Measurements from ENCODE around the gene PRKRA.
"Not testable (repeated sequence)": the region's sequence is repeated elsewhere in the genome, so short reads cannot be mapped to it uniquely, and the experiment has no call there.

PRKRA gene

DNA sequence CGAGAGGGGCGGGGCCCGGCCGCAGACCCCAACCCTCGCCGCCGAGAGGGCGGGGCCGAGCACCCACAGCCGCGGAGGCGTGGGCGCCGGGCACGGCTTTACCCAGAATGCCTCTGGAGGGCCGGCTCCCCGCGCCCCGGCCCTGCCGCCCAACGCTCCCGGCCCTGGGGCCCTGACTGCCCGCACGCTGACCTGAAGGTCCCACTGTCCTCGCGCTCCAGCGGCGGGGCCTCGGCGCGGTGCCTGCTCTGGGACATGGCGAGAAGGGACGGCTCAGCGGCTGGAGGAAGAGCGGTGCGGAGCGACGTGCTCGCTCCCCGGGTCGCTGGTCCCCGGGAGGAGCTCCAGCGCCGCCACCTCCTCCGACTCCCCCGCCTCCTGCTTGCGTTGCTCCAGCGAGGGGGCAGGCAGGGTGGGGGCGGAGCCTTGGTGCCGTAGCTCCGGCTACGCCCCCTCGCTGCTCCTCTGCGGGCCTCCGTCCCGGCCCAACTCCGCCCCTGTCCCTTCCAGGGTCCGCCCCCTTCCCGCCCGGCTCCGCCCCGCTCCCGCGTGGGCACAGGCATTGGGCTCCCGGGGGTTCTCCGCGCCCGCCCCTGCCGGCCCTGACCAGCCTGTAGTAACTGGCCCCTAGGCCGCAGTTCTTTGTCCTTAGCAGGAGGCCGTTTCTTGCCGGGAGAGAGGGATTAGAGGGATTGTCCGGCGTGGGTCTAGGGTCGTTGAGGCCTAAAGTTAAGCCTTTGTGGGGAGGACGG lies at the start of gene PRKRA, which contains the start of gene PJVK:
Gene PRKRA, minus strand, starts transcription at position 402 of the 752 bp plus-strand sequence. Its CDS starts 145 bp downstream, at position 257.
Gene PJVK, plus strand, starts transcription at position 605 of the 752 bp plus-strand sequence. CDS start 2,032 bp downstream, outside the sequence.
- DNase-seq = peak; percentile 95

DNA sequence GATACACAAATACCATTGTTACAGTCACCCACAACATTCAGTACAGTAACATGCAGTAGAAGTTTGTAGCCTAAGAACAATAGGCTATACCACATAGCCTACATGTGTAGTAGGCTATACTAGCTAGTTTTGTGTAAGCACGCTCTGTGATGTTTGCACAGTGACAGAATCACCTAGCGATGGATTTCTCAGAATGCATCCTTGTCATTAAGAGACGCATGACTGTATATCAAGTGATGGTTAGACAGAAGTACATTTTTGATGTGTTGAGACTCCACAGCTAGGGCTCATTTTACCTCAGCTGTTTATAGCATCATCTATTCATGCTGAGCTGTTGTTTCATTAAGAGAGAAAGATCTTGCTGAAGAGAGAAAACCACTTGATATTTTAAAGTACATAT lies 48.7 kb upstream of the PRKRA start:
- DNase-seq = no peak

DNA sequence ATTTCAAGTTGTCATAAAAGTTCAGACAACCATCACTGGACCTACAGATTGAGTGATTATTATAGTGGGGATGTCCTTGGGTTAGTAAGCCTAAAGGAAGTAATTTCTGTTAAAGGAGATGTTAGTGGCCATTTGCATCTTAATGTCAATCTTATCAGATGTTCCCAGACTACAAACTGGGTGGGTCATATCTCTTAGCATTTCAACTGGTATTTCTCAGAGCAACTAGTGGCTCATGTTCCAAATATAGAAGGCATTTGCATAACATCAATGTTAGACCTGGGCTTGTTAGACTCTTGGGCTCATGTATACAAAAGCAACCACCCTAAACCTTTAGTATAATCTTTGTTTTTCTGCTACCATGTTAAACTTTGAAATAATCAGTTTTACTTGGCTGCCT lies 47.2 kb upstream of the PRKRA start:
- no peak for DNase-seq

DNA sequence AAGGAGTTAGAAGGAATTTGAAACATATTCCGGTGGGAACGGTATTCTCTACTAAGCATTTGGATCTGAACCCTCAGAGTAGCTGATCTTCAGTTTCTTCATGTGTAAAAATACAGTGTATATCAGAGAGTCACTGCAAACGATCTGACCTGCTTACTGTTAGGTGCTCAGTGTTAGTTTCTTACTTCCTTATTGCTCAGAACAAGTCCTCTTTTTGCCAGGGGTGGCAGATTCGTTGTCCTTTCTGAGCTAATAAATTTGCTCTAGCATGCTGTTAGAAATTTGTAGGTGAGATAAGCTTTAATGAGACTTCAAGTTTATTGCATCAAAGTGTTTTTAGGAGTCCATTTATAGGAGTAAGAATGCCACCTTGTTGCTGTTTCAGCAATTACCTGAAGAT lies 45.1 kb upstream of the PRKRA start:
- DNase-seq = no peak

DNA sequence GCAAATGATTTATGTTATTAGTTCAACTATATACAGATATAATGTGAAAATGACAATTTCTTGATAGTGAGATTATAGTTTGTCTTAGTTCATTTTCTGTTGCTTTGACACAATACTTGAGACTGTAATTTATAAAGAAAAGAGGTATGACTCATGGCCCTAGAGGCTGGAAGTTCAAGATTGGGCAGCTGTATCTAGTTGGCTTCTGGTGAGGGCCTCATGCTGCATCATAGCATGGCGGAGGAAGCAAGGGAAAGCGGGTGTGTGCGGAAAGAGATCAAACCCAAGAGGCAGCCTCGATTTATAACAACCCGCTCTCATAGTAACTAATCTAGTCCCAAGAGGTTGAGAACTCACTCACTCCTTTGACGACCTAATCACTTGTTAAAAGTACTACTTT lies 40.6 kb upstream of the PRKRA start:
- DNase-seq = no peak

DNA sequence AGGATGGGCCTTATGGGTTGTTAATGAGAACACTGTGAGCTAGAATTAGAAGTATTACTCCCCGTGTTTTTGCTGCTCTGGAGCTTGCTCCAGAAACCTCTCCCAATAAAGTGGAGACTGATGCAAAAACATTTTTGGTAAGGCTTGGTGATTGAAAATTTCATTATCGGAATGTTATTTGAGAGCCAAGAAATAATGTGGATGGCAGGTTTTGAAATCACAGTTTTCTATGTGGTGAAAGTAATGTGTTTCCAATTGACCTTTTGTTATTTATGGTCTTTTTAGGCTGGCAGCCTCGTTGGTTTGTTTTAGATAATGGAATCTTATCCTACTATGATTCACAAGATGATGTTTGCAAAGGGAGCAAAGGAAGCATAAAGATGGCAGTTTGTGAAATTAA lies 34.4 kb upstream of the PRKRA start:
- DNase-seq = no peak

DNA sequence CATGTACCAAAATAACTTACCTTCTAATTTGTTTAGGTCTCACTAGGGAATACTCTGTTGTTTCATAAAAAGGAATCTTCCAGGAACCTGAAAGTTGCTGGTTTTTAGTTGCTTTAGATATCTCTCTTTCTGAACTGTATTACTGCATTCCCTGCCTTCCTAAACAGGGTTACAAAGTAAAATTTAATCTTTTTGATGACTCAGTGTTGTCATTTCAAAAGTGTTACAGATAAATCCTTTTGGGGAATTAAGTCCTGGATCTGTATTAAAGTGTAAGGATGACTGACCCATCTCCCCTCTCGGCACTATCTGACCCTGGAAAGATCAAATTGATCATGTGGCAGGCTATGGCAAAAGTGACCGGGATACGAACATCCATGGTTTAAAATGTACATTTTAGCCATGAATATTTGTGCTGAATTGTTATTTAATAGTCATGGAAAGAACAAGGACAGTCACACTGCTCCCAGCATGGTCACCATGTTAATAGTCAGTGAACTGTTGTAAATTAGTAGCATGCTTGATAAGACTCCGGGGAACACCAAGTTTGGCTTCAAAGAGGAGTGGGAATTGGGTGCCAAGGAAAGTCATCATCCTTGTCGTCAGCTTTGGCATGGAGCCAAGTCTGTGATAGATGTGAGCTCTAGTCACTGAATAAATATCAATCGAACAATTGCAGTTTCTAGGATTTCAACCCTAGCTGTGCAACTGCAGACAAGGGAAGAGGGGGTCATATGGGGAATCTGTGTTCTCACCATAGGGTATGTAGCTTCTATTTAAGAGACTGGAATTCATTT lies 33.5 kb upstream of the PRKRA start:
- no peak for DNase-seq

DNA sequence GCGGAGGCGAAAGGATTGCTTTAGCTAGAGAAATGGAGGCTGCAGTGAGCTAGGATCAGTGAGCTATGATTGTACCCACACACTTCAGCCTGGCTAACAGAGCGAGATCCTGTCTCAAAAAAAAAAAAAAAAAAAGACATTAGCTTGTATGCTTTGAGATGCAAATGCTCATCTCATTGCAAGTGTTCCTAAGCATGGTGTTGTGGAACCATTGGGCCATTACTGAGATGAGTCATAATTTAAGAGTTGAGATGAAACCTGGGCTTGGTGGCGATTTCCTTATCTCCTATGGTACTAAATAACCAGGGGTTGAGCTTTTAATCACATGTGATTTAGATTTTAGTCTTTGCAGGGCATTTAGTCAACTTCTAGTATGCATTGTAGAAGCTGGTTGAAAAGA lies 31.5 kb upstream of the PRKRA start:
- DNase-seq = no peak

DNA sequence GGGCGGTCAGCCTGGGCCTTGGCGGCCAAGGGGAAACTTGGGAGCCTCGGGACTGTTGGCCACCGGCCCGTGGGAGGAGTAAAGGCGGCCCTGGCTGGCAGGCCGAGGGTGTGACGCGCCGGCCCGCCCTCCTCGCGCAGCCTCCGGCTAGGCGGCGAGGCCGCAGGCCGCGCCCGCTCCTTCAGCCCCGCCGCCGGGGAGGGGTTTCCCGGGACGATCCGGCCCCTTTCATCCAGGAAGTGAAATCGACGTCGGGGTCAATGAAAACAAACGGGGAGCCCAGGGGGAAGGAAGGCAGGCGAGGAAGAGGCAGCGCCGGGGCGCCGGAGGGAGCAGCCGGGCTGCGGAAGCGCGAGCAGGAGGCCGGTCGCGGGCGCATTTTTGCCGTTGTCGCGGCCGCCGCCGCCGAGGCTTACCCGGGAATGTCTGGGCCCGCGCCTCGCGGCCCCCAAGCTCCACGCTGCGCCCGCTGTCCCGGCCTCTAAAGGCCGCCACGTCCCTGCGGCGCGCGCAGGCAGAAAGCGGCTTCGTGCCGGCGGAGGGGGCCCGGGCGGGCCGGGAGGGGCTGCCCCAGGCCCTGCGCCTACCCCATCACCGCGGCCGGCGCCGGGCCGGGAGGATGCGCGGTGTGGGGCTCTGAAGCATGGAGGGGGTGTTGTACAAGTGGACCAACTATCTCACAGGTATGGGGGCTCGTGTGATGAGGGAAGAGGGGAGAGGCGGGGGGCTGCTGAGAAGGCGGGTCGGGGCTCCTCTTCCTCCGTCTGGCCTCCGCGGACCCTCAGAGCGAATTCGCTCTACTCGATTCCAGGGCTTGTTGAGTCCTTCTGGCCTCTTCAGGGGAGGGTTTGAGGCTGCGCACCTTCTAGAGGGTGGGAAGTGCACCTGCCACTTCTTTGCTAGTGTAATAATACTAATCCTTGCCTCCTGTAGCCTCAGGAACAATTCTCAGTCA lies 29.5 kb upstream of the PRKRA start, which contains the start of gene PLEKHA3:
Gene PLEKHA3, plus strand, starts transcription at position 231 of the 955 bp plus-strand sequence. Its CDS starts 413 bp downstream, at position 644.
- peak; percentile 86 for DNase-seq

DNA sequence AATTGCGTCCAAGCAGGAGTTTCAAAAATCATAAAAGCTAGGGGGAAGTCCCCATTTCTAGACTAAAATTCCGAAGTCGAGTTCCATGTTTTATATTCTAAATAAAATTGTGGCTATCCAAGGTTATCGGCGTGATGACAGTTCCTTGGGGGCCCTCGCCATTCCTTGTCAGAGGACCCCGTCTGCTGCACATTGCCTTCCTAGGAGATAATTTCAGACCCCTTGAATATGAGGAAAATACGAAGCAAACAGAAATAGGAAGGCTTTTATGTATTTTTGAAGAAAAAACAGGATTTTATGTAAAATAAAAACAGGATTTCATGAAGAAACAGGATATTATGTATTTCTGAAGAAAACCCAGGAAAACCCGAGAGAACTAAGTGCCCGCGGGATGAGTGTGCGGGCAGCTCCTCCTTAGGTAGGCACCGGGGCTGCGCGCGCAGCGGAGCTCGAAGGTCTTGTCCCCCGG lies 28.8 kb upstream of the PRKRA start:
- DNase-seq = no peak

DNA sequence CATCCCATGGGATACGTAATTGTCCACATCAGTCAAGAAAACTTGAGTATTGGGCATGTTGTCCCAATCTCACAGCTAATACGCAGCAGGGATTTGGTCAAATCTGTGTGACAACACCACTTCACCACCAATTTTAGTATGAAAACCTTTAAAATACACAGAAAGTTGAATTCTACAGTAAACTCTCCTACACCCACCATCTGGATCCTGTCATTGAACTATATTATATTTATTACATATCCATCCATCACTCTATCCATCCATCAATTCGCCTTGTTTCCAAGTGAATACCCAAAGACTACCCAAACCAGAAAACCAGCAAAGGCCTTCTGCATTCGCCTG lies 28.3 kb upstream of the PRKRA start:
- peak; percentile 12 for DNase-seq

DNA sequence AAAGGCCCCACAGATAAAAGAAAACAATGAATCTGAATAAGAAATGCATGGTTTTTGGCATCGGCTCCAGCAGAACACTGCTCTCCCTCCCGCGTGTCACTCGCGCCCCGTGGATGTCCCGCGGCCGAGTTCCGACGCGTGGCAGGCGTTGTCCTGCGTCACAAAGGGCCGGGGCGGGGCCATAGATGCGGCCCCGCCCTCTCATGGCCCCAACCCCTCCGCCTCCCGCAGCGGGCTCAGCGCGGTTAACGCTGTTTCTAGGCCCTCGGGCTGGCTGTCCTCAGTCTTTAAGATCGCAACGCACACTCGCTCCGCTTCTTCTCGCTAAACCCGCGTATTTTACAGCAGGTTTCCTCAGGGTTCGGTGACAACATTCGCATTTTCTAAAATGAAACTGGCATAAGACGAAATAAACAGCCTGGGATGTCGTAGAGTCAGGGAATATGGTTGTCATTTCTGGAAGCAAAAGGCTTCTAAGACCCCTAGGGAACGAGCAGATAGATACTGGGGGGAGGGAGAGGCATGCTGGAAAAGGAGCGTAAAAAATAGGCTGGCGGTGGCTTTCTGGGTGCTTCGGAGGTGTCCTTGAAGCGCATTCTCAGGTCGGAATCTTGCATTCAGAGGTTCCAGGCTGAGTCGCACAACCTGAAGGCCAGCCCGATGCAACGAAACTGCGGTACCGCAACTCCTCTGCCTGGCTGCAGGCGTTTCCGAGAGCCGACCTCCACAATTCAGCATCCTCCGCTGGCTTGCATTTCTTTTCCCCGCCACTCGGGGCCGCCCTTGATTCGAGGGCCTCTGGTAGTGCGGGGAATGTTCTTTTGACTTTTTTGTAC lies 27.7 kb upstream of the PRKRA start, which contains the start of gene FKBP7:
Gene FKBP7, minus strand, starts transcription at position 162 of the 836 bp plus-strand sequence. Its CDS starts 101 bp downstream, at position 61.
- peak; percentile 88 for DNase-seq

DNA sequence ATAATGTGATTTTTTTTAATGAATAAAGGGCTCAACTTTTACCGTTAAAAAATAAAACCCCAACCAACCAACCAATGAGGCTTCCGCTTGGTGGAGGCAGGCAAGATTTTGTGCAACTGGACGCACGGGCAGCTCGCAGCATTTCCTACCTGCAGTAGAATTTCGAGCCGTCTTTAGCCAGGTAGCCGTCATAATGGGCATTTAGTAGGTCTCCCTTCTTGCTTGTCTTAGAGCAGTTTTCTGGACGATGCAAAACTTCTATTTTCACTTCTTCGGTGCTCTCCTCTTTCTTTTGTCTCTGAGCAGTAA lies 27.1 kb upstream of the PRKRA start:
- no peak for DNase-seq

DNA sequence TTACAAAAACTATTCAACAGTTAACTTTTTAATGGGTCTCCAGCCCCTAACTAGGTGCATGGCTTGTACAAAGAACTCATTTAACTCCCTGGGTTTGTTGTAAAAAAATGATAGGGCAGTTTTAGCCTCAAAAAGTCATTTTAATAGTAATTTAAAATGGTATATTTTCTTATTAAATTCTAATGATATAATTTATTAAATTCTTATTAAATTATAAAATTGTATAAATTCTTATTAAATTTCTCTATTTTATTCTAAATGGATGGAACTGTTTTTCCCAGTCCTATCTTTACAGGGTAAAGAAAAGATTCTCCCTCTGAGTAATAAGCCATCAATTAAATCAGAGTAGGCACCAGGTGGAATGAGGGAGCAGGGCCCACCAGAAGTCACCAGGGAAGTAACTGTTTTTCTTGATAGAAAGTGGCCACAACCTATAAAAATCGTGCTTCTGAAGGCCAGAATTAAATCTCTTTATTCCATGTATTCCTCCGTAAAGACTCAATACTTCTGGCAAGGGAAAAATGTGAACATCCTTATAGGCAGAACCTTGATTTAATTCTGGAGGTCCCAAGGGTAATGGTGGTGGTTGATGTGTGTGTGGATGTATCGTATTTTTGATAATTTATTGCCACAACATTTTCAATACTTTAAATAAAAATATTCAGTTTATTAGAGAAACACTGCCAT lies 26.6 kb upstream of the PRKRA start:
- DNase-seq = no peak

DNA sequence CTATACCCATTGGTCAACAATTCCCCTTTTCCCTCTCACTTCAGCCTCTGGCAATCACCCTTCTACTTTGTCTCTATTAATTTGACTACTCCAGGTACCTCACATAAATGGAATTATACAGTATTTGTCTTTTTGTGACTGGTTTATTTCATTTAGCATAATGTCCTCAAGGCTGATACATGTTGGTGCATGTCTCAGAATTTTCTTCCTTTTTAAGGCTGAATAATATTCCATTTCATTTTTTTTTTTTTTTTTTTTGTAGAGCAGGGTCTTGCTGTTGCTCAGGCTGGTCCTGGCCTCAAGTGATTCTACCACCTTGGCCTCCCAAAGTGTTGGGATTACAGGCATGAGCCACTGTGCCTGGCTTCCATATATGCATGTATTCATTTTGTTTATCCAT lies 25.5 kb upstream of the PRKRA start:
- DNase-seq = no peak

DNA sequence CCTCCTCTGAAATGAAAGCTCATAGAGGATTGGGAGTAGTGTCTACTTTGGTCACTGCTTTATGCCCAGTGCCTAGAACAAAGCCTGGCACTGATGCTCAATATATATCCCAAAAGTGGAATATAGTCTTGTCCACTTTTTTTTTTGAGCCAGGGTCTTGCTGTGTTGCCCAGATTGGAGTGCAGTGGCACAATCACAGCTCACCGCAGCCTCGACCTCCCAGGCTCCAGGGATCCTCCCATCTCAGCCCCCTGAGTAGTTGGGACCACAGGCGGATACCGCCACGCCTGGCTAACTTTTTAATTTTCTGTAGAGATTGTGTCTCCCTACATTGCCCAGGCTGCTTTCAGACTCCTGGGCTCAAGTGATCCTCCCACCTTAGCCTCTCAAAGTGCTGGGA lies 23.6 kb upstream of the PRKRA start:
- DNase-seq = no peak

DNA sequence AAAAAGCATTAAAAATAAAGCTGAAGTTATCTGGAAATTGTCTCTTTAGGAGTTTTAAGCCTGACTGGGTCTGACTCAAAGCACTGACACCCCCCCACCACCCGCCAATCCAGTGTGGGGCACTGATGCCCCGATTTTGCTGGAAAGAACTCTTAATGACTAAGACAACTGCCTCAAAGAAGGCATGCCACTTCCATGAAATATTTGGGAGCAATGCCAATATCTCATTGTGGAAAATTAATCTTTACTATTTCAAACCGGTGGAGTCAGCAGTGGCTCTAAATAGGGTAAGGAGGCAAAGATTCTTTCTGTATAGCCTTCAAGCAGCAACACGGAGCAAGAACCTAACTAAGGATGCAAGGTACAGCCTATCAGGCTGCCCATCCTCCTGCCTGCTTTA lies 23.0 kb upstream of the PRKRA start:
- no peak for DNase-seq

DNA sequence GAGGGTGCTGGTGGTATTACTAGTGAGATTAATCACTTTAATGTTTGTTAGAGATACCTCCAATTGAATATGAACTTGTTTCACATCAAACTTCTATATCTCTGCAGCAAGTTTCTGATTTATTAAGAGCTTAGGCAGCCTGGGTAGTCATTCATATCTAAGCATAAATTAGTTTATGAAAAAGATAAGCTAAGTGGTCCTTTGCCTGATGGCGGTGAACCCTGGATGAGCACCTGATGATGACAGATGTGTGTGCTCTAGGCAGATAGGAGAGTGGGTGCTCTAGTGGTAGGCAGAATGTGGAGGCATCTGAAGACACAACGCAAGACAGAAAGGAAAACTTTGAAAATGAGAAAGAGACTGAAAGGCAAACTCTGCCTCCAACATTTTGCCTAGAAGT lies 22.4 kb upstream of the PRKRA start:
- DNase-seq = no peak

DNA sequence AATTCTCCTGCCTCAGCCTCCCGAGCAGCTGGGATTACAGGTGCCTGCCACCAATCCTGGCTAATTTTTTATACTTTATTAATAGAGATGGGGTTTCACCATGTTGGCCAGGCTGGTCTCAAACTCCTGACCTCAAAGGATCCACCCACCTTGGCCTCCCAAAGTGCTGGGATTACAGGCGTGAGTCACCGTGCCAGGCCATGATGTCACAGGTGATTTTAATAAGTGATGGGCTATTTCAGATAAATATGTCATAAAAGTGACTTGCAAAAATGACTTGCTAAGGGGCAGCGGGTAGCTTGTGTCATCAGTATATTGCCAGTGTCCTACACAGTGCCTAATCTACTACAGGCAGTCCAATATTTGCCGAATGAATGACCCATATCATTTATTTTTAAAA lies 20.3 kb upstream of the PRKRA start:
- DNase-seq = not testable (repeated sequence)

DNA sequence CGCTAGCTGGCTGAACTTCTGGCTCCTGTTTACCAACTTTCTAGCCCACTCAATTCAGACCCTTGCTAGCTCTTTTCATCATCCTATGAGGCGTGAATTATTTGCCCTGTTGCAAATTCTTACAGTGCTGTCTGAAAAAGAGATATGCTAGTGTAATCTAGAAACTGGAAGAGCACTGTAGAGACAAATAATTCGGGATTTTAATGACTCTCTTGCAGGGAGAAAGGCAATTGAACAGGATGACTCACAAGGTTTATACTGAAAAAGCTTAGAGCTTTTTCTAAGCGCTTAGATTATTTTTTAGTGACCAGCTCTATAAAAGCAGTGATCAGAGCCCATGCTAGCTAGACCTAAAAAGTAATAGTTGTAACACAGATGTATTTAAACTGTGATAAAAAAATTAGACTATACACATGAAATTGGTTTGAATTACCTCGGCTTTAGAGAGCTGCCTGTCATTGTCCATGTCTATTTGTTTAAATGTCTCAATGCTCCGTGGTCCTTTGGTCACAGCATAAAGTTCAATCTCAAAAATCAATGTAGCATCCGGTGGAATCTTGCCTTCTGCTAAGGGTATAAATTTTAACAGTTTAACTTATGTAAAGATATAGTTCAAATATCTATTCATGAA lies 18.4 kb upstream of the PRKRA start:
- DNase-seq = no peak

DNA sequence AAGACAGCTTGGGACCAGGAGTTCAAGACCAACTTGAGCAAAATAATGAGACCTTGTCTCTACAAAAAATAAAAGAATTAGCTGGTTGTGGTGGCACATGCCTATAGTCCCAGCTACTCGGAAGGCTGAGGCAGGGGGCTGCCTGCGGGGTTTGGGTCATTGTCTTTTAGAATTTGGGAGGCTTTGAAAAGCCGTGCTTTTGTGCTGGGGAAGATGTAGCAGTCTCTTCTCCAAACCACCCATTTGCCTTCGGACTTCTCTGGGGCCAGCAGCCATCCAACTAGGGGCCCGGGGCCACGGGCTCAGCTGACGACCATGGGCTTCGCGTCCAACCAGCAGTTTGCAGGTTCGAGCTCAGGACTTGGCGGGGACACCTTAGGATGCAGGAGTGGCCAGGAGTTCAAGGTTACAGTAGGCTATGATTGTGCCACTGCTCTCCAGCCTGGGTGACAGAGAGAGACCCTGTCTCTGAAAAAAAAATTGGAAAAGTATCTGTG lies 6.5 kb upstream of the PRKRA start:
- no peak for DNase-seq

Data from CD4-positive, alpha-beta T cell treated with Interleukin-10 for 1 hour (primary cell).